K562 (cell line): ENCODE measurements around the gene BIRC3. TPM values are rescaled to one million over a fixed set of nuclear protein-coding genes. Genes with fewer than 3 reads are reported as not detected.

ENCODE experiments used
- ATAC-seq: fragments of 200-7000 bp; cut with Tn5 transposase; 3 replicates; pipeline ENCODE4 v1.9.1; 2020; ENCODE audit warnings: moderate library complexity
- BruUV-seq: library from RNA; stranded (reverse); fragments of 400-500 nt; replicated peaks from 2 replicates; lab custom pipeline; 2021; lab: Mats Ljungman, UMichigan
- CTCF ChIA-PET: fragments of 300-600 bp; formaldehyde crosslinking; extraction: SDS; loops from one replicate; lab custom pipeline; 2021; ENCODE audit warnings: low intra/inter-chr PET ratio; lab: Yijun Ruan, JAX
- POLR2A ChIA-PET: fragments of 300-600, 350-650 bp; sonication (Branson Sonifier 250); formaldehyde crosslinking; extraction: SDS; loops from one replicate; lab custom pipeline; 2021; ENCODE audit warnings: antibody characterized with exemption, inconsistent platforms; lab: Yijun Ruan, JAX
- DNase-seq, 4 experiments: peaks; one replicate each; pipeline versions ENCODE4 v3.0.0 to v3.0.0-alpha.2; 2011 to 2018; ENCODE audit warnings: low spot score in 3 of 4, mixed read lengths in 3 of 4; ENCODE audit errors: extremely low read depth in 1 of 4
- FAIRE-seq: peaks from 2 replicates; lab custom pipeline; 2011; peaks lifted over from hg19 to GRCh38; lab: Jason Lieb, UNC
- H2AFZ ChIP-seq: 2 replicates; pipeline ENCODE4 v1.6.0; 2011; ENCODE audit warnings: low read depth, low read length, control low read depth, inconsistent platforms
- H3K27ac ChIP-seq: fragments of 200-600 bp; 3 replicates; pipeline ENCODE4 v1.8.0; 2011; ENCODE audit warnings: low read depth, mild to moderate bottlenecking, control low read depth, inconsistent platforms, low read length, moderate library complexity, mixed read lengths; ENCODE audit errors: extremely low read depth
- H3K27me3 ChIP-seq, 2 experiments: fragments of 300-600 bp in 1 of 2; 2 replicates in 1 of 2; 3 replicates in 1 of 2; pipeline versions ENCODE4 v1.6.0 to v1.8.0; 2011; ENCODE audit warnings: inconsistent platforms in 2 of 2, low read length in 2 of 2, mild to moderate bottlenecking in 1 of 2, mixed read lengths in 1 of 2, moderate library complexity in 1 of 2; ENCODE audit not compliant: control insufficient read depth in 2 of 2, insufficient read depth in 2 of 2
- H3K36me3 ChIP-seq: fragments of 300-600 bp; 3 replicates; pipeline ENCODE4 v1.8.0; 2011; ENCODE audit warnings: mild to moderate bottlenecking, low read length, inconsistent platforms; ENCODE audit not compliant: control insufficient read depth, insufficient read depth
- H3K4me1 ChIP-seq, 2 experiments: fragments of 200-600 bp in 1 of 2; replicated peaks in 1 of 2; 2 replicates in 1 of 2; 3 replicates in 1 of 2; pipeline versions ENCODE4 v1.5.1 to v1.8.0; 2011; ENCODE audit warnings: inconsistent platforms in 2 of 2, low read length in 2 of 2, mild to moderate bottlenecking in 1 of 2, mixed read lengths in 1 of 2, moderate library complexity in 1 of 2; ENCODE audit not compliant: control insufficient read depth in 2 of 2, insufficient read depth in 2 of 2
- H3K4me2 ChIP-seq: 2 replicates; pipeline ENCODE4 v1.6.1; 2011; ENCODE audit warnings: low read length, control low read depth, inconsistent platforms, mixed read lengths; ENCODE audit not compliant: insufficient read depth
- H3K4me3 ChIP-seq: fragments of 200-600 bp; sonication (generic), shearing (Covaris generic); 2 replicates; pipeline ENCODE4 v1.5.1; 2016; ENCODE audit warnings: control low read depth, inconsistent platforms
- H3K79me2 ChIP-seq: fragments of 200-600 bp; 3 replicates; pipeline ENCODE4 v1.8.0; 2011; ENCODE audit warnings: low read length, inconsistent platforms; ENCODE audit not compliant: control insufficient read depth, insufficient read depth
- H3K9ac ChIP-seq, 2 experiments: 2 replicates each; pipeline versions ENCODE4 v1.6.0 to v1.6.1; 2011; ENCODE audit warnings: low read depth in 2 of 2, low read length in 2 of 2, control low read depth in 1 of 2, inconsistent platforms in 1 of 2, mild to moderate bottlenecking in 1 of 2, mixed read lengths in 1 of 2; ENCODE audit not compliant: insufficient read depth in 1 of 2
- H3K9me1 ChIP-seq: one replicate; pipeline ENCODE4 v1.6.0; 2011; ENCODE audit warnings: inconsistent platforms, mild to moderate bottlenecking, low read length, moderate library complexity; ENCODE audit not compliant: control insufficient read depth, insufficient read depth
- H3K9me3 ChIP-seq: replicated peaks from 2 replicates; pipeline ENCODE4 v1.5.1; 2011; ENCODE audit warnings: low read depth, low read length, inconsistent platforms; ENCODE audit not compliant: control insufficient read depth, insufficient read depth
- H4K20me1 ChIP-seq: replicated peaks from 2 replicates; pipeline ENCODE4 v1.6.1; 2011; ENCODE audit warnings: low read length, inconsistent platforms, mixed read lengths; ENCODE audit not compliant: control insufficient read depth, insufficient read depth
- AFF1 ChIP-seq, 2 experiments: fragments of 450-650 bp; IDR thresholded peaks; 2 replicates each; pipeline ENCODE4 v1.6.1; 2018; ENCODE audit warnings: mild to moderate bottlenecking in 2 of 2, low read depth in 1 of 2; ENCODE audit not compliant: partially characterized antibody in 2 of 2
- ATF1 ChIP-seq, 2 experiments: fragments of 450-650 bp in 1 of 2; IDR thresholded peaks; 2 replicates each; pipeline ENCODE4 v1.6.1; 2016; ENCODE audit warnings: missing compliant biosample characterization in 1 of 2, missing genetic modification characterization in 1 of 2
- DEAF1 ChIP-seq: fragments of 450-650 bp; formaldehyde crosslinking; IDR thresholded peaks from 2 replicates; pipeline ENCODE4 v1.4.0; 2020; ENCODE audit warnings: mild to moderate bottlenecking, moderate library complexity
- DMBX1 ChIP-seq: fragments of 250-450 bp; sonication (Bioruptor Pico); IDR thresholded peaks from 2 replicates; pipeline ENCODE4 v1.8.0; 2022; ENCODE audit warnings: inconsistent platforms, mild to moderate bottlenecking, moderate library complexity, borderline replicate concordance
- ELK1 ChIP-seq: sonication (generic); formaldehyde crosslinking; IDR thresholded peaks from 2 replicates; pipeline ENCODE4 v1.8.1; 2022; ENCODE audit warnings: missing genetic modification reagents
- ETS2 ChIP-seq: IDR thresholded peaks from 2 replicates; pipeline ENCODE4 v1.6.1; 2016; ENCODE audit warnings: borderline replicate concordance, missing genetic modification characterization, mild to moderate bottlenecking, moderate library complexity, missing compliant biosample characterization; ENCODE audit not compliant: poor library complexity, severe bottlenecking
- MAFK ChIP-seq: IDR thresholded peaks from 2 replicates; pipeline ENCODE4 v1.6.1; 2011; ENCODE audit warnings: low read length, improper control_type of control experiment
- NFIC ChIP-seq: fragments of 450-650 bp; IDR thresholded peaks from 2 replicates; pipeline ENCODE4 v1.6.1; 2017; ENCODE audit warnings: mild to moderate bottlenecking, inconsistent platforms
- NFIX ChIP-seq: fragments of 250-450 bp; sonication (Bioruptor Pico); IDR thresholded peaks from 2 replicates; pipeline ENCODE4 v1.4.0; 2020; ENCODE audit warnings: low read depth, mild to moderate bottlenecking, moderate library complexity
- PML ChIP-seq: IDR thresholded peaks from 2 replicates; pipeline ENCODE4 v1.6.1; 2012; ENCODE audit warnings: low read length, inconsistent platforms
- POLR2H ChIP-seq: IDR thresholded peaks from 2 replicates; pipeline ENCODE4 v1.6.1; 2016; ENCODE audit warnings: missing genetic modification characterization, low read depth, mild to moderate bottlenecking, control low read depth, missing compliant biosample characterization, moderate library complexity
- RFX7 ChIP-seq: fragments of 250-450 bp; sonication (Bioruptor Pico); IDR thresholded peaks from 2 replicates; pipeline ENCODE4 v1.5.1; 2021; ENCODE audit warnings: mild to moderate bottlenecking
- SMAD4 ChIP-seq: fragments of 250-450 bp; sonication (Bioruptor Pico); conservative IDR thresholded peaks from 2 replicates; pipeline ENCODE4 v1.8.0; 2021; ENCODE audit warnings: inconsistent platforms, mild to moderate bottlenecking, moderate library complexity
- TBL1XR1 ChIP-seq, 2 experiments: IDR thresholded peaks; 2 replicates each; pipeline ENCODE4 v1.6.1; 2012; ENCODE audit warnings: improper control_type of control experiment in 2 of 2, low read length in 2 of 2, mild to moderate bottlenecking in 1 of 2
- ZNF134 ChIP-seq: fragments of 250-450 bp; sonication (Bioruptor Pico); conservative IDR thresholded peaks from 2 replicates; pipeline ENCODE4 v1.4.0; 2020
- ZNF224 ChIP-seq: sonication (generic); formaldehyde crosslinking; IDR thresholded peaks from 2 replicates; pipeline ENCODE4 v1.8.0; 2022; ENCODE audit warnings: mild to moderate bottlenecking, missing genetic modification reagents
- ZNF232 ChIP-seq: sonication (generic); formaldehyde crosslinking; IDR thresholded peaks from 2 replicates; pipeline ENCODE4 v1.8.0; 2022; ENCODE audit warnings: mild to moderate bottlenecking, missing genetic modification reagents
- ZSCAN29 ChIP-seq: fragments of 450-650 bp; IDR thresholded peaks from 2 replicates; pipeline ENCODE4 v1.6.1; 2017
- WGBS: fragments of 100-300 bp; shearing (Covaris generic); methylation state at CpG from one replicate; pipeline ENCODE4 v1.1.6; 2016; ENCODE audit warnings: low coverage, mixed read lengths; ENCODE audit not compliant: insufficient coverage; ENCODE audit errors: missing lambda C conversion rate; 5-methylcytosine and 5-hydroxymethylcytosine counted together
- in situ Hi-C: fragments of 300-500 bp; cut with MboI; formaldehyde crosslinking; loops from 4 replicates; pipeline ENCODE4 v1.15.0; 2018; ENCODE audit warnings: inconsistent platforms, mixed read lengths
- intact Hi-C: fragments of 100-400 bp; cut with micrococcal nuclease; formaldehyde crosslinking; loops from 2 replicates; pipeline ENCODE4 v1.14.2; 2022
- polyA plus RNA-seq, 8 experiments: library from polyadenylated mRNA; depleted of rRNA in 4 of 8; stranded (reverse) in 5 of 8; unstranded in 3 of 8; fragments of >200 nt; fragmentation: Nextera tagmentation in 2 of 8; fragmentation: Illumina TruSeq in 1 of 8; extraction: Ambion mirVana in 2 of 8; extraction: Trizol in 1 of 8; gene quantifications; 2 replicates each; pipeline versions ENCODE4 v1.2.1 to v1.2.3, GENCODE V29; 2011 to 2014; ENCODE audit warnings: inconsistent platforms in 1 of 8, missing spikeins in 1 of 8
- total RNA-seq, 7 experiments: library from RNA; depleted of rRNA in 6 of 7; stranded (reverse); fragments of >200 nt in 6 of 7; fragmentation: Illumina TruSeq in 2 of 7; extraction: Trizol in 2 of 7; gene quantifications; 2 replicates each; pipeline versions ENCODE4 v1.2.1 to v1.2.3, GENCODE V29; 2011 to 2021; ENCODE audit warnings: low replicate concordance in 1 of 7

BIRC3 gene
- total and polyA plus RNA-seq, 9 of the 15 experiments (the other 6 are each of a cell fraction or from before 2014, with no cell fraction given): 0.08 to 0.42 (median 0.18) TPM

- H3K9me1 ChIP-seq: no peaks in the 10 kb centered on the region
- POLR2A ChIA-PET: no interaction called here
- no peak for TF ChIP-seq ZSCAN29
- no peak for TF ChIP-seq RFX7 (CRISPR knock-in tag)
- no peak for TF ChIP-seq ETS2
- no peak for TF ChIP-seq DEAF1
- TF ChIP-seq MAFK: no peak
- TF ChIP-seq SMAD4: no peak
- no peak for TF ChIP-seq NFIX (CRISPR knock-in tag)
- TF ChIP-seq DMBX1 (CRISPR knock-in tag): no peak
- no peak for TF ChIP-seq POLR2H (tag)
- TF ChIP-seq ZNF232 (CRISPR knock-in tag): no peak
- no peak for TF ChIP-seq NFIC
- TF ChIP-seq TBL1XR1 (IDR thresholded peaks at IDR 0.05; ENCODE audit: low read length in 2 of 2): no peak
- no peak for TF ChIP-seq PML
- TF ChIP-seq ZNF224: no peak
- no peak for TF ChIP-seq ATF1 (CRISPR knock-in tag; IDR thresholded peaks at IDR 0.05)
- no peak for TF ChIP-seq ATF1 (tag; IDR thresholded peaks at IDR 0.05)
- TF ChIP-seq AFF1 (IDR thresholded peaks at IDR 0.05; ENCODE audit: low read depth in 1 of 2, partially characterized antibody in 2 of 2): no peak
- no peak for TF ChIP-seq ELK1 (CRISPR knock-in tag)
- TF ChIP-seq ZNF134 (CRISPR knock-in tag): no peak
Observed at GRCh38 chr11:102284008-102284407, 33.3 kb upstream of the BIRC3 start.

More at GRCh38 chr11:102284008-102284407, 33.3 kb upstream of the BIRC3 start:
- BruUV-seq: no TSS peak
- H4K20me1 ChIP-seq: no peaks in the 10 kb centered on the region
- H2AFZ ChIP-seq: no peak overlapping the region
- H3K79me2 ChIP-seq: no peaks in the 10 kb centered on the region
- FAIRE-seq: no peak
- H3K4me1 ChIP-seq: peaks cover 0 to 6% of the 10 kb centered on the region in 2 experiments; a peak in 2 of 5 replicates
- in situ Hi-C loops (loop anchor here (10.0 kb wide), 1 partner anchor 211 kb away; no protein-coding TSS in a partner anchor), intact Hi-C loops (no loop called here)
- H3K36me3 ChIP-seq: no peaks in the 10 kb centered on the region
- no peaks in the 10 kb centered on the region; a peak in 1 of 5 replicates for H3K27me3 ChIP-seq
- no peak overlapping the region for H3K9ac ChIP-seq
- no peak for DNase-seq
- H3K4me3 ChIP-seq: no peak overlapping the region
- 20% methylated on average over 3 of the region's 3 CpGs for WGBS
- no peaks in the 10 kb centered on the region for H3K9me3 ChIP-seq
- no peak for ATAC-seq
- no peak overlapping the region for H3K4me2 ChIP-seq
- H3K27ac ChIP-seq: no peak overlapping the region
- CTCF ChIA-PET: no interaction called here
